Measurements from ENCODE around the gene TEX2.

Gene TEX2

DNA sequence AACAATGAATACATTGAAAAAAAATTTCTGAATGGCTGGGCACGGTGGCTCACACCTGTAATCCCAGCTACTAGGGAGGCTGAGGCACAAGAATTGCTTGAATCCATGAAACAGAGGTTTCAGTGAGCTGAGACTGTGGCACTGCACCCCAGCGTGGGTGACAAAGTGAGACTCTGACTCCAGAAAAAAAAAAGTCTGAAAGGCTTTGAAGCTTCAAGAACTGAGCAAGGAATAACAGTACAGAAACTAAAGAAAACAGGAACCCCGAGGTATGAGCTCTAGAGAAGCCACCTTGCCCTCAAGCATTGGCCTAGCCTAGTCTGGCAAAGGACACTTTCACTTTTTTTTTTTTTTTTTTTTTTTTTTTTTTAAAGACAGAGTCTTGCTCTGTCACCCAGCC lies 45.0 kb downstream of the TEX2 start:
- Histone ChIP-seq H3K23ac (ENCODE audit: low read depth, low read length, poor library complexity) (no peak overlapping the region), H3K4me1 (ENCODE audit: control insufficient read depth in 2 of 2, insufficient read depth in 1 of 2, low read depth in 1 of 2, low read length in 2 of 2) (peaks cover 5 to 13% of the 10 kb centered on the region in 2 donors), H2AFZ (ENCODE audit: low read length) (no peak overlapping the region), H2BK15ac (ENCODE audit: low read length) (no peak overlapping the region), H3K9ac (ENCODE audit: low read depth, low read length, poor library complexity) (no peak overlapping the region), H2BK120ac (ENCODE audit: low read depth, low read length) (no peak overlapping the region), H2BK5ac (ENCODE audit: low read length) (no peak overlapping the region), H3K4ac (ENCODE audit: low read length) (no peak overlapping the region), H2BK12ac (ENCODE audit: low read length) (no peak overlapping the region), H3K4me2 (ENCODE audit: insufficient read depth, low read length, poor library complexity, severe bottlenecking) (no peak overlapping the region), H3K79me1 (ENCODE audit: low read depth, low read length) (no peaks in the 10 kb centered on the region), H3K4me3 (ENCODE audit: low read length in 2 of 2) (no peak overlapping the region), H3K9me3 (replicated peaks in 1 of 2; ENCODE audit: control insufficient read depth in 2 of 2, insufficient read depth in 1 of 2, low read depth in 1 of 2, low read length in 2 of 2) (no peaks in the 10 kb centered on the region), H3K36me3 (replicated peaks in 1 of 2; ENCODE audit: control insufficient read depth in 2 of 2, insufficient read depth in 2 of 2, low read length in 2 of 2) (peaks cover 0 to 10% of the 10 kb centered on the region in 2 donors), H3K27me3 (ENCODE audit: control insufficient read depth in 3 of 3, insufficient read depth in 3 of 3, low read depth in 1 of 3, low read length in 3 of 3) (no peaks in the 10 kb centered on the region), H3K27ac (replicated peaks; ENCODE audit: low read length) (no peak overlapping the region), H3K18ac (ENCODE audit: low read length) (no peak overlapping the region), H3K14ac (ENCODE audit: low read length) (no peak overlapping the region), H4K91ac (ENCODE audit: low read depth, low read length, poor library complexity) (no peak overlapping the region), H2AK5ac (ENCODE audit: low read depth, low read length) (no peak overlapping the region), H4K8ac (ENCODE audit: low read depth, low read length) (no peak overlapping the region)
- WGBS, 2 donors (ENCODE audit: extremely low coverage in 2 of 2, insufficient read length in 2 of 2, insufficient replicate concordance in 1 of 2), result no CpG with 5 or more reads among the region's 3 CpGs
- DNase-seq (ENCODE audit: low spot score), result no peak

- H3K23ac ChIP-seq (ENCODE audit: low read depth, low read length, poor library complexity), result no peak overlapping the region
- peaks cover 5 to 13% of the 10 kb centered on the region in 2 donors for H3K4me1 ChIP-seq (ENCODE audit: control insufficient read depth in 2 of 2, insufficient read depth in 1 of 2, low read depth in 1 of 2, low read length in 2 of 2)
- peaks cover 0 to 18% of the 10 kb centered on the region in 2 donors for H3K36me3 ChIP-seq (replicated peaks in 1 of 2; ENCODE audit: control insufficient read depth in 2 of 2, insufficient read depth in 2 of 2, low read length in 2 of 2)
- no peaks in the 10 kb centered on the region for H3K9me3 ChIP-seq (replicated peaks in 1 of 2; ENCODE audit: control insufficient read depth in 2 of 2, insufficient read depth in 1 of 2, low read depth in 1 of 2, low read length in 2 of 2)
- no peak overlapping the region for H3K4me2 ChIP-seq (ENCODE audit: insufficient read depth, low read length, poor library complexity, severe bottlenecking)
- H2BK120ac ChIP-seq (ENCODE audit: low read depth, low read length), result no peak overlapping the region
- H3K79me1 ChIP-seq (ENCODE audit: low read depth, low read length), result no peaks in the 10 kb centered on the region
- no peak overlapping the region for H3K27ac ChIP-seq (replicated peaks; ENCODE audit: low read length)
- H3K9ac ChIP-seq (ENCODE audit: low read depth, low read length, poor library complexity), result no peak overlapping the region
- no peak overlapping the region for H2BK5ac ChIP-seq (ENCODE audit: low read length)
- H2BK12ac ChIP-seq (ENCODE audit: low read length), result no peak overlapping the region
- no peak for DNase-seq (ENCODE audit: low spot score)
- no peak overlapping the region for H3K4ac ChIP-seq (ENCODE audit: low read length)
- H2BK15ac ChIP-seq (ENCODE audit: low read length), result no peak overlapping the region
- H3K27me3 ChIP-seq (ENCODE audit: control insufficient read depth in 3 of 3, insufficient read depth in 3 of 3, low read depth in 1 of 3, low read length in 3 of 3), result no peaks in the 10 kb centered on the region
- H3K18ac ChIP-seq (ENCODE audit: low read length), result peak overlapping the region; percentile 4
- no peak overlapping the region for H4K91ac ChIP-seq (ENCODE audit: low read depth, low read length, poor library complexity)
- H2AFZ ChIP-seq (ENCODE audit: low read length), result peak overlapping the region; percentile 26
- no peak overlapping the region for H2AK5ac ChIP-seq (ENCODE audit: low read depth, low read length)
- H3K4me3 ChIP-seq (ENCODE audit: low read length in 2 of 2), result no peak overlapping the region
- H4K8ac ChIP-seq (ENCODE audit: low read depth, low read length), result no peak overlapping the region
- WGBS, 2 donors (ENCODE audit: extremely low coverage in 2 of 2, insufficient read length in 2 of 2, insufficient replicate concordance in 1 of 2), result no CpG with 5 or more reads among the region's 6 CpGs
- no peak overlapping the region for H3K14ac ChIP-seq (ENCODE audit: low read length)
Observed at GRCh38 chr17:64217249-64217691, 45.8 kb downstream of the TEX2 start.

- no peaks in the 10 kb centered on the region for H3K27me3 ChIP-seq (ENCODE audit: control insufficient read depth in 3 of 3, insufficient read depth in 3 of 3, low read depth in 1 of 3, low read length in 3 of 3)
- no peak for DNase-seq (ENCODE audit: low spot score)
- H3K4me1 ChIP-seq (ENCODE audit: control insufficient read depth in 2 of 2, insufficient read depth in 1 of 2, low read depth in 1 of 2, low read length in 2 of 2), result peaks cover 5 to 13% of the 10 kb centered on the region in 2 donors
Observed at GRCh38 chr17:64216338-64217248, 46.5 kb downstream of the TEX2 start.

GRCh38 chr17:64216000-64216337 lies 47.1 kb downstream of the TEX2 start:
- no peak overlapping the region for H3K4ac ChIP-seq (ENCODE audit: low read length)
- H2BK5ac ChIP-seq (ENCODE audit: low read length), result no peak overlapping the region
- no peak overlapping the region for H3K23ac ChIP-seq (ENCODE audit: low read depth, low read length, poor library complexity)
- DNase-seq (ENCODE audit: low spot score), result no peak
- no peak overlapping the region for H3K18ac ChIP-seq (ENCODE audit: low read length)
- H3K27me3 ChIP-seq (ENCODE audit: control insufficient read depth in 3 of 3, insufficient read depth in 3 of 3, low read depth in 1 of 3, low read length in 3 of 3), result no peaks in the 10 kb centered on the region
- no peak overlapping the region for H3K14ac ChIP-seq (ENCODE audit: low read length)
- H3K4me1 ChIP-seq (ENCODE audit: control insufficient read depth in 2 of 2, insufficient read depth in 1 of 2, low read depth in 1 of 2, low read length in 2 of 2), result peaks cover 5 to 13% of the 10 kb centered on the region in 2 donors
- no peaks in the 10 kb centered on the region for H3K79me1 ChIP-seq (ENCODE audit: low read depth, low read length)
- H2AFZ ChIP-seq (ENCODE audit: low read length), result no peak overlapping the region
- whole genome bisulfite sequencing, 2 donors (ENCODE audit: extremely low coverage in 2 of 2, insufficient read length in 2 of 2, insufficient replicate concordance in 1 of 2), result no CpG with 5 or more reads among the region's 2 CpGs
- no peak overlapping the region for H3K9ac ChIP-seq (ENCODE audit: low read depth, low read length, poor library complexity)
- H2BK12ac ChIP-seq (ENCODE audit: low read length), result no peak overlapping the region
- H3K9me3 ChIP-seq (replicated peaks in 1 of 2; ENCODE audit: control insufficient read depth in 2 of 2, insufficient read depth in 1 of 2, low read depth in 1 of 2, low read length in 2 of 2), result no peaks in the 10 kb centered on the region
- H3K4me2 ChIP-seq (ENCODE audit: insufficient read depth, low read length, poor library complexity, severe bottlenecking), result no peak overlapping the region
- no peak overlapping the region for H4K91ac ChIP-seq (ENCODE audit: low read depth, low read length, poor library complexity)
- no peak overlapping the region for H3K4me3 ChIP-seq (ENCODE audit: low read length in 2 of 2)
- H3K27ac ChIP-seq (replicated peaks; ENCODE audit: low read length), result no peak overlapping the region
- H2AK5ac ChIP-seq (ENCODE audit: low read depth, low read length), result no peak overlapping the region
- H2BK120ac ChIP-seq (ENCODE audit: low read depth, low read length), result no peak overlapping the region
- H2BK15ac ChIP-seq (ENCODE audit: low read length), result no peak overlapping the region
- H3K36me3 ChIP-seq (replicated peaks in 1 of 2; ENCODE audit: control insufficient read depth in 2 of 2, insufficient read depth in 2 of 2, low read length in 2 of 2), result peaks cover 0 to 30% of the 10 kb centered on the region in 2 donors
- no peak overlapping the region for H4K8ac ChIP-seq (ENCODE audit: low read depth, low read length)

More at GRCh38 chr17:64216338-64217248, 46.5 kb downstream of the TEX2 start:
- H2AK5ac ChIP-seq (ENCODE audit: low read depth, low read length), result no peak overlapping the region
- no peak overlapping the region for H2BK120ac ChIP-seq (ENCODE audit: low read depth, low read length)
- no peak overlapping the region for H3K9ac ChIP-seq (ENCODE audit: low read depth, low read length, poor library complexity)
- H3K79me1 ChIP-seq (ENCODE audit: low read depth, low read length), result no peaks in the 10 kb centered on the region
- no peak overlapping the region for H4K8ac ChIP-seq (ENCODE audit: low read depth, low read length)
- no peak overlapping the region for H3K4me3 ChIP-seq (ENCODE audit: low read length in 2 of 2)
- peak overlapping the region; percentile 4 for H3K18ac ChIP-seq (ENCODE audit: low read length)
- H2BK15ac ChIP-seq (ENCODE audit: low read length), result no peak overlapping the region
- H3K4ac ChIP-seq (ENCODE audit: low read length), result no peak overlapping the region
- no peak overlapping the region for H2BK12ac ChIP-seq (ENCODE audit: low read length)
- H3K27ac ChIP-seq (replicated peaks; ENCODE audit: low read length), result no peak overlapping the region
- no CpG with 5 or more reads among the region's 11 CpGs for WGBS, 2 donors (ENCODE audit: extremely low coverage in 2 of 2, insufficient read length in 2 of 2, insufficient replicate concordance in 1 of 2)
- H3K4me2 ChIP-seq (ENCODE audit: insufficient read depth, low read length, poor library complexity, severe bottlenecking), result no peak overlapping the region
- no peak overlapping the region for H4K91ac ChIP-seq (ENCODE audit: low read depth, low read length, poor library complexity)
- H2AFZ ChIP-seq (ENCODE audit: low read length), result no peak overlapping the region
- peak overlapping the region; percentile 6 for H3K23ac ChIP-seq (ENCODE audit: low read depth, low read length, poor library complexity)
- H3K36me3 ChIP-seq (replicated peaks in 1 of 2; ENCODE audit: control insufficient read depth in 2 of 2, insufficient read depth in 2 of 2, low read length in 2 of 2), result peaks cover 0 to 24% of the 10 kb centered on the region in 2 donors
- no peak overlapping the region for H2BK5ac ChIP-seq (ENCODE audit: low read length)
- no peak overlapping the region for H3K14ac ChIP-seq (ENCODE audit: low read length)
- no peaks in the 10 kb centered on the region for H3K9me3 ChIP-seq (replicated peaks in 1 of 2; ENCODE audit: control insufficient read depth in 2 of 2, insufficient read depth in 1 of 2, low read depth in 1 of 2, low read length in 2 of 2)

All from neuronal stem cell (in vitro differentiated cells).